Measurements from ENCODE around the gene KAT6B.

Gene KAT6B

GRCh38 chr10:74855027-74855426 is 28.6 kb downstream of the KAT6B start:
- DNase-seq (ENCODE audit: low spot score), result no peak
- TF ChIP-seq CTCF (IDR thresholded peaks at IDR 0.05; ENCODE audit: extremely low read depth, insufficient read depth, missing control alignments), result no peak
- in situ Hi-C loops (cut with MboI; ENCODE audit: low pct_unique_long_range_greater_than_20kb, low sequenced_read_pairs, unreplicated experiment), result no loop called here

- in situ Hi-C loops (cut with MboI; ENCODE audit: low pct_unique_long_range_greater_than_20kb, low sequenced_read_pairs, unreplicated experiment), result no loop called here
- TF ChIP-seq CTCF (IDR thresholded peaks at IDR 0.05; ENCODE audit: extremely low read depth, insufficient read depth, missing control alignments), result no peak
Observed at GRCh38 chr10:74855439-74855838, 29.0 kb downstream of the KAT6B start.

GRCh38 chr10:74856940-74857339 is 30.5 kb downstream of the KAT6B start:
- in situ Hi-C loops (cut with MboI; ENCODE audit: low pct_unique_long_range_greater_than_20kb, low sequenced_read_pairs, unreplicated experiment), result no loop called here
- DNase-seq (ENCODE audit: low spot score), result no peak
- no peak for TF ChIP-seq CTCF (IDR thresholded peaks at IDR 0.05; ENCODE audit: extremely low read depth, insufficient read depth, missing control alignments)

More at GRCh38 chr10:74855439-74855838, 29.0 kb downstream of the KAT6B start:
- no peak for DNase-seq (ENCODE audit: low spot score)

- in situ Hi-C loops (cut with MboI; ENCODE audit: low pct_unique_long_range_greater_than_20kb, low sequenced_read_pairs, unreplicated experiment), result no loop called here
- DNase-seq (ENCODE audit: low spot score), result no peak
- TF ChIP-seq CTCF (IDR thresholded peaks at IDR 0.05; ENCODE audit: extremely low read depth, insufficient read depth, missing control alignments), result no peak
Observed at GRCh38 chr10:74857586-74857985, 31.2 kb downstream of the KAT6B start.

GRCh38 chr10:74859546-74859945 is 33.1 kb downstream of the KAT6B start:
- DNase-seq (ENCODE audit: low spot score), result no peak
- in situ Hi-C loops (cut with MboI; ENCODE audit: low pct_unique_long_range_greater_than_20kb, low sequenced_read_pairs, unreplicated experiment), result no loop called here
- TF ChIP-seq CTCF (IDR thresholded peaks at IDR 0.05; ENCODE audit: extremely low read depth, insufficient read depth, missing control alignments), result no peak

GRCh38 chr10:74862625-74863024 is 36.2 kb downstream of the KAT6B start:
- in situ Hi-C loops (cut with MboI; ENCODE audit: low pct_unique_long_range_greater_than_20kb, low sequenced_read_pairs, unreplicated experiment), result no loop called here
- no peak for DNase-seq (ENCODE audit: low spot score)
- no peak for TF ChIP-seq CTCF (IDR thresholded peaks at IDR 0.05; ENCODE audit: extremely low read depth, insufficient read depth, missing control alignments)

- TF ChIP-seq CTCF (IDR thresholded peaks at IDR 0.05; ENCODE audit: extremely low read depth, insufficient read depth, missing control alignments), result no peak
- DNase-seq (ENCODE audit: low spot score), result no peak
- in situ Hi-C loops (cut with MboI; ENCODE audit: low pct_unique_long_range_greater_than_20kb, low sequenced_read_pairs, unreplicated experiment), result no loop called here
Observed at GRCh38 chr10:74863551-74863950, 37.2 kb downstream of the KAT6B start.
